ENCODE results near the gene FANCI.

The FANCI gene

GRCh38 chr15:89243691-89244573, at the start of gene FANCI:
TSS of gene FANCI (plus strand) at chr15:89243979. CDS start at chr15:89247648, 3,669 bp downstream.
- peak; percentile 86 for DNase-seq (ENCODE audit: low spot score)

GRCh38 chr15:89194608-89195007, 49.2 kb upstream of the FANCI start:
- no peak for DNase-seq (ENCODE audit: low spot score)

GRCh38 chr15:89195836-89196235, 47.9 kb upstream of the FANCI start:
- DNase-seq (ENCODE audit: low spot score): no peak

GRCh38 chr15:89196241-89196640, 47.5 kb upstream of the FANCI start:
- DNase-seq (ENCODE audit: low spot score): no peak

- DNase-seq (ENCODE audit: low spot score): no peak
Measured at GRCh38 chr15:89196994-89197393, 46.8 kb upstream of the FANCI start.

GRCh38 chr15:89197503-89197971, 46.2 kb upstream of the FANCI start:
- peak; percentile 99 for DNase-seq (ENCODE audit: low spot score)

- no peak for DNase-seq (ENCODE audit: low spot score)
Measured at GRCh38 chr15:89198196-89198595, 45.6 kb upstream of the FANCI start.

- DNase-seq (ENCODE audit: low spot score): peak; percentile 98
Measured at GRCh38 chr15:89198934-89199333, 44.8 kb upstream of the FANCI start.

- DNase-seq (ENCODE audit: low spot score): peak; percentile 59
Measured at GRCh38 chr15:89199746-89200145, 44.0 kb upstream of the FANCI start.

GRCh38 chr15:89200182-89200581, 43.6 kb upstream of the FANCI start:
- no peak for DNase-seq (ENCODE audit: low spot score)

- no peak for DNase-seq (ENCODE audit: low spot score)
Measured at GRCh38 chr15:89201465-89202005, 42.2 kb upstream of the FANCI start.

- DNase-seq (ENCODE audit: low spot score): no peak
Measured at GRCh38 chr15:89203705-89204273, 40.0 kb upstream of the FANCI start.

GRCh38 chr15:89205991-89206585, 37.7 kb upstream of the FANCI start:
- DNase-seq (ENCODE audit: low spot score): no peak

GRCh38 chr15:89206908-89207331, 36.9 kb upstream of the FANCI start:
- DNase-seq (ENCODE audit: low spot score): peak; percentile 75

- no peak for DNase-seq (ENCODE audit: low spot score)
Measured at GRCh38 chr15:89208256-89208655, 35.5 kb upstream of the FANCI start.

- no peak for DNase-seq (ENCODE audit: low spot score)
Measured at GRCh38 chr15:89209057-89209456, 34.7 kb upstream of the FANCI start.

- DNase-seq (ENCODE audit: low spot score): no peak
Measured at GRCh38 chr15:89211678-89212170, 32.1 kb upstream of the FANCI start.

GRCh38 chr15:89215627-89216026, 28.2 kb upstream of the FANCI start:
- DNase-seq (ENCODE audit: low spot score): no peak

- no peak for DNase-seq (ENCODE audit: low spot score)
Measured at GRCh38 chr15:89217031-89217430, 26.7 kb upstream of the FANCI start.

GRCh38 chr15:89217686-89218376, 25.9 kb upstream of the FANCI start:
- DNase-seq (ENCODE audit: low spot score): no peak

GRCh38 chr15:89218531-89218930, 25.2 kb upstream of the FANCI start:
- no peak for DNase-seq (ENCODE audit: low spot score)

GRCh38 chr15:89221543-89221942, 22.2 kb upstream of the FANCI start, which contains the start of gene RLBP1:
TSS of gene RLBP1 (minus strand) at chr15:89221579. CDS start at chr15:89218975, 2,604 bp downstream.
- DNase-seq (ENCODE audit: low spot score): peak; percentile 46
